IPS DF 6.9 (cell line): ENCODE results near the gene AARSD1.

Experiments used
- DNase-seq: peaks from one replicate; pipeline ENCODE4 v3.0.0-alpha.2; 2013; ENCODE audit warnings: low read depth, low spot score
- H3K27ac ChIP-seq: one replicate; pipeline ENCODE4 v1.5.1; 2013; ENCODE audit warnings: low read length, control low read depth
- H3K27me3 ChIP-seq: 2 replicates; pipeline ENCODE4 v1.6.1; 2013; ENCODE audit warnings: mild to moderate bottlenecking, low read length; ENCODE audit not compliant: control insufficient read depth, insufficient read depth
- H3K36me3 ChIP-seq: 2 replicates; pipeline ENCODE4 v1.6.1; 2013; ENCODE audit warnings: low read length; ENCODE audit not compliant: control insufficient read depth, insufficient read depth
- H3K4me1 ChIP-seq: 2 replicates; pipeline ENCODE4 v1.6.1; 2013; ENCODE audit warnings: low read length; ENCODE audit not compliant: control insufficient read depth, insufficient read depth
- H3K4me3 ChIP-seq: 2 replicates; pipeline ENCODE4 v1.5.1; 2013; ENCODE audit warnings: mild to moderate bottlenecking, low read length
- H3K9me3 ChIP-seq: 2 replicates; pipeline ENCODE4 v1.6.1; 2013; ENCODE audit warnings: low read length, inconsistent platforms; ENCODE audit not compliant: control insufficient read depth, insufficient read depth
- WGBS: extraction: QIAGEN DNeasy Blood & Tissue Kit; methylation state at CpG from one replicate; pipeline ENCODE4 v1.1.7; 2013; ENCODE audit warnings: mixed read lengths, missing lambda C conversion rate; ENCODE audit not compliant: insufficient read length, insufficient coverage; 5-methylcytosine and 5-hydroxymethylcytosine counted together

The AARSD1 gene

GRCh38 chr17:42906772-42907446 lies 57.3 kb downstream of the AARSD1 start:
- Histone ChIP-seq H3K27me3 (no peaks in the 10 kb centered on the region), H3K4me1 (no peaks in the 10 kb centered on the region), H3K27ac (no peak overlapping the region), H3K4me3 (no peak overlapping the region), H3K9me3 (no peaks in the 10 kb centered on the region), H3K36me3 (no peaks in the 10 kb centered on the region)
- no peak for DNase-seq
- 94% methylated on average over 2 of the region's 8 CpGs for WGBS

- H3K4me1 ChIP-seq = no peaks in the 10 kb centered on the region
- no peaks in the 10 kb centered on the region for H3K9me3 ChIP-seq
- no CpG with 5 or more reads among the region's 6 CpGs for WGBS
- H3K4me3 ChIP-seq = no peak overlapping the region
- no peak for DNase-seq
- H3K27me3 ChIP-seq = no peaks in the 10 kb centered on the region
- no peaks in the 10 kb centered on the region for H3K36me3 ChIP-seq
- H3K27ac ChIP-seq = no peak overlapping the region
These were observed 60.2 kb downstream of the AARSD1 start for GRCh38 chr17:42904110-42904469.

GRCh38 chr17:42901535-42902229 lies 62.6 kb downstream of the AARSD1 start:
- no peaks in the 10 kb centered on the region for H3K4me1 ChIP-seq
- no peaks in the 10 kb centered on the region for H3K27me3 ChIP-seq
- DNase-seq = no peak
- no peaks in the 10 kb centered on the region for H3K36me3 ChIP-seq
- no peak overlapping the region for H3K27ac ChIP-seq
- no peaks in the 10 kb centered on the region for H3K9me3 ChIP-seq
- no peak overlapping the region for H3K4me3 ChIP-seq
- WGBS = no CpG with 5 or more reads among the region's 10 CpGs
